Measurements from ENCODE around the gene LTBP4.
A peak's percentile ranks its signal among the peaks of the same experiment; 100 is the strongest.
"Not testable (repeated sequence)": the region's sequence is repeated elsewhere in the genome, so short reads cannot be mapped to it uniquely, and the experiment has no call there.

Gene LTBP4

DNA sequence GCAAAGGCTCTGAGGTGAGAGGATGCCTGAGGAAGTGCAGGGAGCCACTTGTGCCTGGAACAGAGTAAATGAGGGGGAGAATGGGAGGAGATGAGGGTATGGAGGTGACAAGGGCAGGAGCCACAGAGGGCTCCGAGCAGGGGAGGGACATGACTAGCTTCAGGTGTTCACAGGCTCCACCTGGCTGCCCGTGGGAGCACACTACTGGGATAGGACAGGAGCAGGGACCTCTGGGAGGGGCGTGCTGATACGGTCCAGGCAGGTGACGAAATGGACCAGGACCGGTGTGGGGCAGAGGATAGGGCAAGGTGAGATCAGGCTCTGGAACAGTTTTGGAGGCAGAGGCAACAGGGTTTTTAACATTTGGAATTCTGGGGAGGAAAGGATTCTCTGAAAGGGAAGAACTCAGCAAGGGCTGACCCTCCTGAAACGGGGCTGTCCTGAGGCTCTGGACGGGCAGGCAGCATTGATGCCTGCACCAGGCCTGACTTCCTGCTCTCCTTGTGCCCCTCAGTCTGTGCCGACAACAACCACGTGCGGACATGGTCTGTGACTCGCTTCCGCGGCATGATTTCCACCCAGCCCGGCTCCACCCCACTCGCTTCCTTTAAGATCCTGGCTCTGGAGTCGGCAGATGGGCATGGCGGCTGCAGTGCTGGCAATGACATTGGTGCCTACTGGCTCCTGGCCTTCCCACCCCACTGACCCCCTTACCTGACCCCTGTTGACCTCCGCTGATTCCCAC lies 12.9 kb upstream of the LTBP4 start:
- Mint-ChIP-seq H3K27me3 (no peaks in the 10 kb centered on the region), H3K4me1 (peaks cover 8% of the 10 kb centered on the region), H3K4me3 (no peak overlapping the region), H3K9me3 (no peaks in the 10 kb centered on the region), H3K36me3 (peaks cover 10% of the 10 kb centered on the region), H3K27ac (no peak overlapping the region)

DNA sequence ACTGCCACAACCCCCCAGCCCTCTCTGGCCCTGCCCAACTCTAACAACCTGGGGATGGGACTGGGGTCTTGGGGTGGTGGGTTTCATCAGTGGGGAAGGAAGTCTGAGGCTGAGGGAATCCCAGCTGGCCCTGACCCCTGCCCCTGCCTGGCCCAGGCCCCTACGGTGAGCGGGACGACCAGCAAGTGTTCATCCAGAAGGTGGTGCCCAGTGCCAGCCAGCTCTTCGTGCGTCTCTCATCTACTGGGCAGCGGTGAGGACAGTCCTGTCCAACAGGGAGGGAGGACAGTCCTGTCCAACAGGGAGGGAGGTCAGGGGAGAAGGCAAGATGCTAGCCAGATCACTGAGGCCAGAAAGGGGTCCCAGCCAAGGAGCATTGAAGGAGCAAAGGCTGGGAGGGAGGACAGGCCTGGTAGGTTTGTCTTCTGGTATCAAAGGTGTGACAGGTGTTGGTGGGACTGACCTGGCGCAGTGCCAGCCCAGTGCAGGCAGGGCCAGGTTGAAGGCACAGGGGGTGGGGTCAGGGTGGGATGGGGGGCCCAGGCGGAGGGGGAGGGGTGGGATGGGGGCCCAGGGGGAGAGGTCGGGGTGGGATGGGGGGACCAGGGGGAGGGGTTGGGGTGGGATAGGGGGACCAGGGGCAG lies 12.1 kb upstream of the LTBP4 start:
- no peaks in the 10 kb centered on the region for H3K27me3 Mint-ChIP-seq
- H3K9me3 Mint-ChIP-seq = no peaks in the 10 kb centered on the region
- H3K4me3 Mint-ChIP-seq = no peak overlapping the region
- H3K27ac Mint-ChIP-seq = no peak overlapping the region
- peaks cover 9% of the 10 kb centered on the region for H3K4me1 Mint-ChIP-seq
- peaks cover 10% of the 10 kb centered on the region for H3K36me3 Mint-ChIP-seq

DNA sequence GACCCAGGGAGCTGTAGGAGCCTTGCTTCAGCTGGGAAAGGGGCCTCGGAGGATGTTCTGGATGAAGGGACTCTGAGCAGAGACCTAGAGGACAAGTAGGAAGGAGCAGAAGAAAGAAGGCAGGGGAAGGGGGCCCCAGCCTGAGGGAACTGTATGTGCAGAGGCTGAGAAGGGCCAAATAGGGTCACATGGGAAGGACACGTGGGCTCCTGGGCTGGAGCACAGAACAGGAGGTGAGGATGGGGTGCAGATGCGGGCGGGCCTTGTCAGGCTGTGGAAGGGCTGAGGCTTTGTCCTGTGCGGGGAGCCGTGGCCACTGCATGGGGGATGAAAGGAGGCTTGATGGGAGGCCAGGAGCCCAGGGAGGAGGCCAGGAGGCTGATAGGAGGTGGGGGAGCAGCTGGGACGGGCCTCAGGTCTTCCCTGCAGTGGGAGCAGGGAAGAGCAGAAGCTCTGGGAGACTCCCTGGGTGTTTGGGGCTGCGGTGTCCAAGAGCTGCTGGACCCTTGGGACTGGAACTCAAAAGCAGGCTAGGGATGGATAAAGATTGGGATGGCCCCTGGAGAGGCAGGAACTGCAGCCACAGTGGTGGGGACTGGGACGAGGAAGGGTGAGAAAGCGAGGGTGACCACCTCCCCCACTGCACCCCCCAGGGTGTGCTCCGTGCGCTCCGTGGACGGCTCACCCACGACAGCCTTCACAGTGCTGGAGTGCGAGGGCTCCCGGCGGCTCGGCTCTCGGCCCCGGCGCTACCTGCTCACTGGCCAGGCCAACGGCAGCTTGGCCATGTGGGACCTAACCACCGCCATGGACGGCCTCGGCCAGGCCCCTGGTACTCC lies 11.4 kb upstream of the LTBP4 start:
- peaks cover 9% of the 10 kb centered on the region for H3K36me3 Mint-ChIP-seq
- H3K9me3 Mint-ChIP-seq = no peaks in the 10 kb centered on the region
- H3K27ac Mint-ChIP-seq = peak overlapping the region; percentile 59
- H3K4me3 Mint-ChIP-seq = no peak overlapping the region
- H3K27me3 Mint-ChIP-seq = no peaks in the 10 kb centered on the region
- peaks cover 16% of the 10 kb centered on the region for H3K4me1 Mint-ChIP-seq

DNA sequence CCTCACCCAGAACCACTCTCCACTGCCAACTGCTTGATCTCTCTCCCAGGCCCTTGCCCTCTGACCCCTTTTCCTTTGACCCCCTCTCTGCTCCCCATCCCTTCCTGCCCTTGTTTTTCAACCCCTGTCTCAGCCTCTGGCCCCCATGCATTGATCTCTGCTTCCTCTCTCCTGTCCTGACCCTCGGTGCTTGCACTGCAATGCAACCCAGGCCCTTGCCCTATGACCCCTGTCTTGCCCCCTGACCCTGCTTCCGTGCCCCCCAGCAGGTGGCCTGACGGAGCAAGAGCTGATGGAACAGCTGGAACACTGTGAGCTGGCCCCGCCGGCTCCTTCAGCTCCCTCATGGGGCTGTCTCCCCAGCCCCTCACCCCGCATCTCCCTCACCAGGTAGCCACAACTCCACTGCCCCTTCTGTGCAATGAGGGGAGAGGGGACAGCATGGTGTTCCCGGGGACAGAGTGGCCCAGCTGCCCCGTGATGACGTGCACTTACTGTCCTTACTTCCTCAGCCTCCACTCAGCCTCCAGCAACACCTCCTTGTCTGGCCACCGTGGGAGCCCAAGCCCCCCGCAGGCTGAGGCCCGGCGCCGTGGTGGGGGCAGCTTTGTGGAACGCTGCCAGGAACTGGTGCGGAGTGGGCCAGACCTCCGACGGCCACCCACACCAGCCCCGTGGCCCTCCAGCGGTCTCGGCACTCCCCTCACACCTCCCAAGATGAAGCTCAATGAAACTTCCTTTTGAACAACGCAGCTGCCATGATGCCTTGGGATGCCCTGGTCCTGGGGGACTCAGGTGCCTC lies 10.5 kb upstream of the LTBP4 start:
- Mint-ChIP-seq H3K4me1 (peaks cover 18% of the 10 kb centered on the region), H3K27ac (no peak overlapping the region), H3K27me3 (no peaks in the 10 kb centered on the region), H3K36me3 (peaks cover 8% of the 10 kb centered on the region), H3K4me3 (no peak overlapping the region), H3K9me3 (no peaks in the 10 kb centered on the region)

DNA sequence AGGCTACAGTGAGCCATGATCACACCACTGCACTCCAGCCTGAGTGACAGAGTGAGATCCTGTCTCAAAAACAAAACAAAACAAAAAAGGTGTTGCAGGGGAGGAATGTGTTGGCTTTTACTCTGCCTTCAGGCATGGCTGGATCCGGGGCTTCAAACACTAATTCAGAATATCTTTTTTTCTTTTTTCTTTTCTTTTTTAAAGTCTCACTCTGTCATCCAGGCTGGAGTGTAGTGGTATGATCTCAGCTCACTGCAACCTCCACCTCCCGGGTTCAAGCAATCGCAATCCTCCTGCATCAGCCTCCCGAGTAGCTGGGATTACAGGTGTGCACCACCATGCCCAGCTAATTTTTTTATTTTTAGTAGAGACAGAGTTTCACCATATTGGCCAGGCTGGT lies 9.4 kb upstream of the LTBP4 start:
- not testable (repeated sequence) for H3K27me3 Mint-ChIP-seq, H3K4me3 Mint-ChIP-seq, H3K27ac Mint-ChIP-seq, H3K36me3 Mint-ChIP-seq, H3K9me3 Mint-ChIP-seq
- peaks cover 11% of the 10 kb centered on the region for H3K4me1 Mint-ChIP-seq

DNA sequence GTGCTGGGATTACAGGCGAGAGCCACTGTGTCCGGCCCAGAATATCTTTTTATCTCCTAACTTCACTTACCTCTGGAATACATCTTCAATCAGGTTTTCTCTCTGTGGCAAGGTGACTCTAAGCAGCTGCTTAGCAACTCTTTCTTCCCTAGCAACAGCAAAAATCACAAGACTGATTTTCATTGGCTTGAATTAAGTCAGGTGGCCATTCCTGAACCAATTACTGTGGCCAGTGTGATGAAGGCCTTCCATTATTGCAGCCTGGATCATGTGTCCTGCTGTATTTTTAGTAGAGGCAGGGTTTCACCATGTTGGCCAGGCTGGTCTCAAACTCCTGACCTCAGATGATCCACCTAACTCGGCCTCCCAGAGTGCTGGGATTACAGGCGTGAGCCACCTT lies 9.0 kb upstream of the LTBP4 start:
- peaks cover 3% of the 10 kb centered on the region for H3K27me3 Mint-ChIP-seq
- no peaks in the 10 kb centered on the region for H3K9me3 Mint-ChIP-seq
- no peak overlapping the region for H3K4me3 Mint-ChIP-seq
- H3K4me1 Mint-ChIP-seq = peaks cover 12% of the 10 kb centered on the region
- peaks cover 2% of the 10 kb centered on the region for H3K36me3 Mint-ChIP-seq
- H3K27ac Mint-ChIP-seq = no peak overlapping the region

DNA sequence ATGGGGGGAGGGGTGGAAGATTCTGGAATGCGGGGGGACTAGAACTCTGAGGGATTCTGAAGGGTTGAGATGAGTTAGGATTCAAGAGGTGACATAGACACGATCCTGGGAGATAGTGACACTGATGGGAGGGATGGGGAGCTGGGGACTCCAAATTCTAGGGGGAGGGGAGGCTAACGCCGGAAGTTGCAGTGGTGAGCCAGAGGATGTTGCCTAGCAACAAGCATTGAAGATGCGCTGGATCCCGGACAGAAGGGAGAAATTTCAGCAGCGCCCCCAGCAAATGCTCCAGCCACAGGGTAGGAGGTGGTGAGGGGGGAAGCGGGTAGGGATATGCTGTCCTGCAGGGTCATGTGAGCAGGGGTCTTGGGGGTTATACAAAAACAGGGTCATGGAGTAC lies 6.9 kb upstream of the LTBP4 start:
- Mint-ChIP-seq H3K27me3 (peaks cover 7% of the 10 kb centered on the region), H3K36me3 (no peaks in the 10 kb centered on the region), H3K9me3 (no peaks in the 10 kb centered on the region), H3K27ac (no peak overlapping the region), H3K4me3 (no peak overlapping the region), H3K4me1 (peaks cover 24% of the 10 kb centered on the region)

DNA sequence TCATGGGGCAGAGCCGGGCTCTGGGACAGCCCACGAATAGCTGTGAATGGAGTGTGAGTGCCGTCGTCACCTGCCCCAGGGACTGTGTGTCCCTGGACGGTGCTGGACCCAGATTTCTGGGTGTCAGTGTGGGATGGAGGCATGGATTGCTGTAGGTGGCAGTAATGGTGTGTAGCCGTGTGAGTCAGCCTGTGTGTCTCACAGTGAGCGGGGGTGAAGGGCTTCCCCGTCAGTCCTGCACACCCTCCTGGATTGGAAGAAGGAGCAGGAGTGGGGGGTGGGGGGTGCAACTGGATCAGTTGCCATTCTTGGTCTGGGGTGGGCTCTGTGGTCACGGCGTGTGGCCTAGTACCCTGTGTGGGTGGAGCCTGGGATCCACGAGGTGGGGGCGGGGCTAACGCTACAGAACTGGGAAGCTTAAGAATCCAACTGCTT lies 6.5 kb upstream of the LTBP4 start:
- Mint-ChIP-seq H3K27ac (peak overlapping the region; percentile 17), H3K27me3 (peaks cover 10% of the 10 kb centered on the region), H3K36me3 (no peaks in the 10 kb centered on the region), H3K4me1 (peaks cover 28% of the 10 kb centered on the region), H3K9me3 (no peaks in the 10 kb centered on the region), H3K4me3 (peak overlapping the region; percentile 15)

DNA sequence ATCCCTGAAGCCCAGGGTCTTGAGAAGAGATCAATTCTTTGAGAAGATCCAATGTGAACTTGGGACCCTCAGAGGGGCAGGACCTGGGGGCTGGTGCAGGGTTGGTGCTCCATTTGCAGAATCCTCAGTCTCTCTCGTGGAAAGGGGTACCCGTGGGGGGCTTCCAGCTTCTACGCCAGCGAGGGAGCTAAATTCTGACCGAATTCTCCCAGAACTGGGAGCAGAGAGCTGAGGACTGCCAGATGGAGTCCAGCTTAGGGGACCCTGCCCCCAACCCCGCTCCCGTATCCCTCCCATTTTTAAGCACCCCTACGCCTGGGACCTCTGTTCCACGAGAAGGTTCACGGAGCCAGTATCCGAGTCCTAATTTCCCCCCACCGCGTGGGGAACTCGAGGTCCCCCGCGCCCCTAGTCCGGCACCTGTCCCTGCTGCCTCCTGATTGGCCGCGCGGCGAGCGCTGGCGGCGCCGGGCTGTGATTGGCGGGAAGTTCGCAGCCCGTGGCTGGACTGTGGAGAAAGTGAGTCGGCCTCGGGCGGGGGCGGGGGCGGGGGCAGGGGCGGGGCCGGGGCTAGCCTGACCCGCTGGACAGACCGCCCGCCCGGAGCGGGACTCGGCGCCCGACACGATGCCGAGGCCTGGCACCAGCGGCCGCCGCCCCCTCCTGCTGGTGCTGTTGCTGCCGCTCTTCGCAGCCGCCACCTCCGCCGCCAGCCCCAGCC lies 4.4 kb upstream of the LTBP4 start:
- H3K4me3 Mint-ChIP-seq = no peak overlapping the region
- no peak overlapping the region for H3K27ac Mint-ChIP-seq
- peaks cover 40% of the 10 kb centered on the region for H3K4me1 Mint-ChIP-seq
- H3K9me3 Mint-ChIP-seq = no peaks in the 10 kb centered on the region
- peaks cover 18% of the 10 kb centered on the region for H3K27me3 Mint-ChIP-seq
- no peaks in the 10 kb centered on the region for H3K36me3 Mint-ChIP-seq

DNA sequence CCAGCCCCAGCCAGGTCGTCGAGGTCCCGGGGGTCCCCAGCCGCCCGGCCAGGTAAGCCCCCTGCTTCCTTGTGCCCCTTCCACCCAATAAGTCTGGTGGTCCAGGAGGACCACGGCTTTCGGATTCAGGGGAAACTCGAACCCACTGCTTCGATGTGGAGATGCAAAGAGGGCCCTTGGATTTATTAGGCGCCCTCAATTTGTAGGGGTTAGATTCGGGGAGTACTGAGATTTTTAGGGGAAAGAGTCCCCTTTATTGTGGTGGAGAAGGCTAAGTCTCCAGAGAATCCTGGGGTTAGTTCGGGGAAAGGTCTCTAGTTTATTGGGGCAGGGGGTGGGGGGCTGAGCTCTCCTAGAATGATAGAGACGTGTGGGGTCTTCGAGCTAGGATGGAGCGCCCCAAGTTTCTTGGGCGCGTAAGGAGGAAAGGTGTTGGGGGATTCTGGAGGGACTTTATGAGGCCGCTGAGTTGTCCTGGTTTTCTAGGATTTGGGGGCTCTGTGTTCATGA lies 3.8 kb upstream of the LTBP4 start:
- Mint-ChIP-seq H3K4me1 (peaks cover 43% of the 10 kb centered on the region), H3K27me3 (peaks cover 18% of the 10 kb centered on the region), H3K9me3 (no peaks in the 10 kb centered on the region), H3K4me3 (peak overlapping the region; percentile 23), H3K36me3 (no peaks in the 10 kb centered on the region), H3K27ac (no peak overlapping the region)

DNA sequence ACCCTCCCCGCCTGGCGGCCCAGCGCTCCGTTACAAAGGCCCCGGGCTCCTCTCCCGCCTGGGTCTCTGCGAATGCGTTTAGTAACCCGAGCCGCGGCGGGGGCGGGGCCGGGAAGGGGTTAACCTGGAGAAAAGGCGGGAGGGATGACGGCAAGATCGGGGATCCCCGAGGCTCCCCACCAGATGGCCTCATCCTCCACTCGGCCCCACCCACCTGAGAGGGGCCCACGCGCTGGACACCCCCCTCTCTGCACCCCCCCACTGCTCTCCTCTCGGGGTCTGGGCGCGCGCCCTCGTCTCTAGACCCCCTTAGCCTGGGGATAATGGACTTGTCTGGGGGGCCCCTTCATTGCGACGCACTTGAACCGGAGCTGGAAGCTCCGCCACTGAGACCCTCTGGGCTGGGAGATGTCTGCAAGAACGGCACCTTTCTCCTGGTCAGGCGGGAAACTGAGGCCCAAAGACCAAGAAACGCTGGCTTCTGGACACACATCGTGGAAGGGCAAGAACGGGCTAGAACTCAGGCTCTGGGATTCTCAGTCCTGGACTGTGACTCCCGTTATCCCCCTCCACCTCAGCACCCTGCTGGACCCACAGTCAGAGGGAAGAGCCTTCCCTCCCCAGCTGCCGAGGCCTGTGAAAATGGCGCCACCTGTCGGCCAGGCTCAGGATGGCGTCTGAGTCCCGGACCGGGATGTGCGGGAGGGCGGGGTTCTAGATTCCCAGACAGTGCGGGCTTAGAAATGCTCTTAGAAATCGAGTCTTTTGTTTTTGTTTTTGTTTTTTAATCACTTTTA lies 2.9 kb upstream of the LTBP4 start:
- Mint-ChIP-seq H3K27me3 (peaks cover 18% of the 10 kb centered on the region), H3K36me3 (no peaks in the 10 kb centered on the region), H3K9me3 (no peaks in the 10 kb centered on the region), H3K4me1 (peaks cover 53% of the 10 kb centered on the region), H3K4me3 (no peak overlapping the region), H3K27ac (no peak overlapping the region)

DNA sequence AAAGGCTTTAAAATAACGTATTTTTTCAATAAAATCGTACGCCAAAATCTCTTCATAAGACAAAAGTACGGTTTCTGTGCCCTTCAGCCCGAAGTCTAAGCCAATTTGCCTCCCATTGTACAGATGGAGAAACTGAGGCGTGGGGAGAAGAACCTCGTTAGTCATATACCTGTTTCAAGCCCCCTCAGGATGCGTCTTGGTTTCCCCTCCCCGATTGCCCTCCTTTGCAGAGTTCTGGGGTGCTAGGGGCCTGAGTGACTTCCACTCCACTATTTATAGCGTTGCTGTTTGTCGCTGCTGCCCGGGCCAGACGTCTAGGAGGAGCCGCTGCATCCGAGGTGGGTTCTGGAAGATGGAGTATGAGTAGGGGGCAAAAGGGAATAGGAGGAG lies 2.3 kb upstream of the LTBP4 start:
- H3K27me3 Mint-ChIP-seq = peaks cover 18% of the 10 kb centered on the region
- peaks cover 56% of the 10 kb centered on the region for H3K4me1 Mint-ChIP-seq
- H3K9me3 Mint-ChIP-seq = no peaks in the 10 kb centered on the region
- no peak overlapping the region for H3K4me3 Mint-ChIP-seq
- no peaks in the 10 kb centered on the region for H3K36me3 Mint-ChIP-seq
- H3K27ac Mint-ChIP-seq = peak overlapping the region; percentile 27

DNA sequence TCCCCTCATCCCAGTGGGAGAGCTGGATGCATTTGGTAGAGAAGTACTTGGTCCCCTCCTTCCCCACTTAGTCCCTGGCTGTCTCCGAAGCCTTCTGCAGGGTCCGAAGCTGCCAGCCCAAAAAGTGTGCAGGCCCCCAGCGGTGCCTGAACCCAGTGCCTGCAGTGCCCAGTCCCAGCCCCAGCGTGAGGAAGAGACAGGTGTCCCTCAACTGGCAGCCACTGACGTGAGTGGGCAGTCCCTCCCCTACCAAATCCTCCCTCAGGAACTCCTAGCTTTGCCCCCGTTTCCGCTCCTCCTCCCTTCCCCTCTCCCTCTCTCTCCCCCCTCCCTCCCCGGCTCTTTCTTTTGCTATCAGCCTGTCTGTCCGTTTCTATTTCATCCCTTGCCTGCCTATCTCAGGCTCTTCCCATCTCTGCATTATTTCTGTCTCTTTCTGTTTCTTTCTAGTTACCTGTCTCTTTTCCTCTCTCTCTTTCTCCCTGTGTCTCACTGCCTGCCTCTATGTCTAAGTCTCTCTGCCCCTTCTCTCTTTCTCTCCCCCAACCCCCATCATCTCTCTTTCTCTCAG lies 1.8 kb upstream of the LTBP4 start:
- H3K36me3 Mint-ChIP-seq = no peaks in the 10 kb centered on the region
- peak overlapping the region; percentile 79 for H3K4me3 Mint-ChIP-seq
- peak overlapping the region; percentile 27 for H3K27ac Mint-ChIP-seq
- peaks cover 18% of the 10 kb centered on the region for H3K27me3 Mint-ChIP-seq
- peaks cover 56% of the 10 kb centered on the region for H3K4me1 Mint-ChIP-seq
- H3K9me3 Mint-ChIP-seq = no peaks in the 10 kb centered on the region
